BJ (cell line): ENCODE results near the gene DHCR7. TPM values are rescaled to one million over a fixed set of nuclear protein-coding genes. Genes with fewer than 3 reads are reported as not detected.

Source experiments
- CTCF ChIA-PET: fragments of 350-600 bp; formaldehyde crosslinking; extraction: SDS; loops from one replicate; lab custom pipeline; 2021; ENCODE audit warnings: antibody characterized with exemption, inconsistent platforms; lab: Yijun Ruan, JAX
- POLR2A ChIA-PET: fragments of 300-600 bp; sonication (Branson Sonifier 250); formaldehyde crosslinking; extraction: SDS; loops from one replicate; lab custom pipeline; 2021; ENCODE audit warnings: antibody characterized with exemption; lab: Charles Lee
- DNase-seq: peaks from one replicate; pipeline ENCODE4 v3.0.0-alpha.2; 2011; ENCODE audit warnings: low read depth
- H3K27me3 ChIP-seq: 2 replicates; pipeline ENCODE4 v1.6.0; 2011; ENCODE audit warnings: low read length; ENCODE audit not compliant: control insufficient read depth, insufficient read depth
- H3K36me3 ChIP-seq: 2 replicates; pipeline ENCODE4 v1.5.1; 2011; ENCODE audit warnings: low read length; ENCODE audit not compliant: control insufficient read depth, insufficient read depth
- H3K4me3 ChIP-seq: 2 replicates; pipeline ENCODE4 v1.5.1; 2011; ENCODE audit warnings: low read depth, mild to moderate bottlenecking, control low read depth, low read length
- CTCF ChIP-seq: IDR thresholded peaks from 2 replicates; pipeline ENCODE4 v1.5.1; 2011; ENCODE audit warnings: low read depth, mild to moderate bottlenecking, control low read depth, inconsistent platforms, low read length, moderate library complexity; ENCODE audit not compliant: insufficient read depth
- polyA minus RNA-seq: library from RNA; depleted of rRNA, polyadenylated mRNA; stranded (reverse); fragments of >200 nt; gene quantifications from 2 replicates; pipeline ENCODE4 v1.2.3, GENCODE V29; 2011; rRNA and poly(A)+ RNA removed
- polyA plus RNA-seq: library from polyadenylated mRNA; depleted of rRNA; stranded (reverse); fragments of >200 nt; gene quantifications from 2 replicates; pipeline ENCODE4 v1.2.3, GENCODE V29; 2011; rRNA removed

Gene DHCR7
- polyA plus RNA-seq (42.3 and 61.1 TPM in 2 replicates), polyA minus RNA-seq (21.8 and 34.2 TPM in 2 replicates)

DNA sequence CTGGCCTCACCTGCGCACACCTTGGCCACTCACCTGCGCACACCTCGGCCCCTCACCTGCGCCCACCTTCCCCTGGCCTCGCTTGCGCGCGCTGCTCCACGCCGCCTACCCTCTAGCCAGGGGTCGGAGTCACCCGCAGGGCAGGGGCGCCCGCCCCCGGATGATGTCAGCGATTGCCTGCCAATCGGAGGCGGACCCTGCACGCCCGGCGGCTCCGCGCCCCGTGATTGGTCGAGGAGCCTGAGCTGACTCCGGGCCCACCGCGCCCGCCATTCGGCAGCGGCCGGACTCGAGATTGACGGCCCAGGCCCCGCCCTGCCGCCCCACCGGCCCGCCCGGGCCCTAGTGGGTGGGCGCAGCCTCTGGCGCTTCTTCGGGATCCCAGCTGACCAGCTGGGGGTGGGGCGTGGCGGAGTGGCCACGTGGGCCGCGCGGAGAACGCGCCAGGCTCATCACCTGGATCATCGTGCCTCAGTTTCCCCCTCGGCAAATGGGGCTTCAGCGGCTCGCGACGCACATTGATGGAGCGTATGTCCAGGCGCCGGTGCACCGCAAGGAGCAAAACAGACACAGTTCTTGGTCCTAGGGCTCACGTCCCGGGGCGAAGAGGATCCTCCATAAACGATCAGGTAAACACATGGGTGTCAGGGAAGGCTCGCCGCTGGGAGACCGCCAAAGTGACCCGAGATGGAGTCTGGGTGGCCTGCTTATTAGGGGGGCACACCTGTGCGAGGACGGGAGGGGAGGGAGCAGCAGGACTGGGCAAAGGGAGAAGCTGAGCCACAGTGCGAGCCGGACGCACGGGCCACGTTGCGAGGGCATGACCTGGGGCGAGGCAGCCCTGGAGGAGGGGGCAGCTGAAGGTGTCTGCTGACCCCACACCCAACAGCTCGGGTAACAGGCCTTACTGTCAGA, at the start of gene DHCR7:
Gene DHCR7, minus strand, starts transcription at position 137 of the 915 bp plus-strand sequence. CDS start 3,441 bp downstream, outside the sequence.
- TF ChIP-seq CTCF = no peak
- POLR2A ChIA-PET = no interaction called here
- Histone ChIP-seq H3K36me3 (peaks cover 5% of the 10 kb centered on the region), H3K4me3 (peak within 1 kb of the TSS; percentile 83), H3K27me3 (no peaks in the 10 kb centered on the region)
- CTCF ChIA-PET = interaction anchor here (0.8 kb wide), 1 partner anchor 9 kb away, joined by 3 read pairs; no protein-coding TSS in a partner anchor
- DNase-seq = peak; percentile 59

- Histone ChIP-seq H3K27me3 (no peaks in the 10 kb centered on the region), H3K4me3 (no peak overlapping the region), H3K36me3 (peaks cover 42% of the 10 kb centered on the region)
- DNase-seq = no peak
- TF ChIP-seq CTCF = no peak
- CTCF ChIA-PET = no interaction called here
- POLR2A ChIA-PET = no interaction called here
These were observed 48.2 kb upstream of the DHCR7 start for GRCh38 chr11:71496421-71496820.

- H3K36me3 ChIP-seq = peaks cover 41% of the 10 kb centered on the region
- POLR2A ChIA-PET = no interaction called here
- H3K27me3 ChIP-seq = no peaks in the 10 kb centered on the region
- TF ChIP-seq CTCF = no peak
- DNase-seq = no peak
- CTCF ChIA-PET = no interaction called here
- H3K4me3 ChIP-seq = no peak overlapping the region
These were observed 47.4 kb upstream of the DHCR7 start for GRCh38 chr11:71495286-71496230.

DNA sequence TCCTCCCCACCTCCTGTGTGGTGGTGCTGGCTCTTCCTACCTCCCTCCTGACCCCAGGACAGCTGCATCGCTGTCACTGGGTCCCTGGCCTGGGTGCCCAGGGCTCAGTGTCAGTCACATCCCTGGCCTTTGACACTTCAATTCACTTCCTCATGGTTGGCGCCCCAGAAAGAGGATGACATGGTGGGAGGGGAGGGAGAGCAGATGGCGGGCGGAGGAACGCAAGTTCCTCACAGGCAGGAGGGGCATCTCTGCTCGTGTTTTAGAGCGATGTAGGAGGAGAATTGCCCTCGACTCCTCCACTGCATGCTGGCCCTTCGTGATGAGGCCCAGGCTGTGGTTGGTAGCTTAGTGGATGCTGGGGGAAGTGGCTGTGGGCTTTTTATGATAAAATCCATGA, 43.7 kb upstream of the DHCR7 start:
- POLR2A ChIA-PET = no interaction called here
- H3K4me3 ChIP-seq = no peak overlapping the region
- DNase-seq = no peak
- peaks cover 32% of the 10 kb centered on the region for H3K36me3 ChIP-seq
- CTCF ChIA-PET = no interaction called here
- TF ChIP-seq CTCF = no peak
- no peaks in the 10 kb centered on the region for H3K27me3 ChIP-seq
